BLaER1 treated with 17β-estradiol and CSF1 and Interleukin-3, amounts not matched to agents 10 nM and 100 nM (cell line): ENCODE measurements around the gene SOX1.

Experiments used
- H3K27ac ChIP-seq, 11 experiments: shearing (Covaris generic); formaldehyde crosslinking; 2 replicates each; pipeline ENCODE4 v1.8.1; 2022
- H3K27me3 ChIP-seq, 11 experiments: shearing (Covaris generic); formaldehyde crosslinking; 2 replicates each; pipeline ENCODE4 v1.8.1; 2022
- H3K36me3 ChIP-seq, 11 experiments: shearing (Covaris generic); formaldehyde crosslinking; 2 replicates each; pipeline ENCODE4 v1.8.1; 2022
- H3K4me1 ChIP-seq, 10 experiments: shearing (Covaris generic); formaldehyde crosslinking; 2 replicates each; pipeline ENCODE4 v1.8.1; 2022
- H3K4me2 ChIP-seq, 11 experiments: shearing (Covaris generic); formaldehyde crosslinking; 2 replicates each; pipeline ENCODE4 v1.8.1; 2022
- H3K4me3 ChIP-seq, 10 experiments: shearing (Covaris generic); formaldehyde crosslinking; 2 replicates each; pipeline ENCODE4 v1.8.1; 2022
- H3K9ac ChIP-seq, 11 experiments: shearing (Covaris generic); formaldehyde crosslinking; 2 replicates each; pipeline ENCODE4 v1.8.1; 2022
- H3K9me3 ChIP-seq, 11 experiments: shearing (Covaris generic); formaldehyde crosslinking; replicated peaks in 1 of 11; 2 replicates each; pipeline ENCODE4 v1.8.1; 2022
- H4K20me1 ChIP-seq, 11 experiments: shearing (Covaris generic); formaldehyde crosslinking; 2 replicates each; pipeline ENCODE4 v1.8.1; 2022
- Cebpa-rat ChIP-seq, 11 experiments: shearing (Covaris generic); IDR thresholded peaks; 2 replicates each; pipeline ENCODE4 v1.8.1; 2022

The SOX1 gene

DNA sequence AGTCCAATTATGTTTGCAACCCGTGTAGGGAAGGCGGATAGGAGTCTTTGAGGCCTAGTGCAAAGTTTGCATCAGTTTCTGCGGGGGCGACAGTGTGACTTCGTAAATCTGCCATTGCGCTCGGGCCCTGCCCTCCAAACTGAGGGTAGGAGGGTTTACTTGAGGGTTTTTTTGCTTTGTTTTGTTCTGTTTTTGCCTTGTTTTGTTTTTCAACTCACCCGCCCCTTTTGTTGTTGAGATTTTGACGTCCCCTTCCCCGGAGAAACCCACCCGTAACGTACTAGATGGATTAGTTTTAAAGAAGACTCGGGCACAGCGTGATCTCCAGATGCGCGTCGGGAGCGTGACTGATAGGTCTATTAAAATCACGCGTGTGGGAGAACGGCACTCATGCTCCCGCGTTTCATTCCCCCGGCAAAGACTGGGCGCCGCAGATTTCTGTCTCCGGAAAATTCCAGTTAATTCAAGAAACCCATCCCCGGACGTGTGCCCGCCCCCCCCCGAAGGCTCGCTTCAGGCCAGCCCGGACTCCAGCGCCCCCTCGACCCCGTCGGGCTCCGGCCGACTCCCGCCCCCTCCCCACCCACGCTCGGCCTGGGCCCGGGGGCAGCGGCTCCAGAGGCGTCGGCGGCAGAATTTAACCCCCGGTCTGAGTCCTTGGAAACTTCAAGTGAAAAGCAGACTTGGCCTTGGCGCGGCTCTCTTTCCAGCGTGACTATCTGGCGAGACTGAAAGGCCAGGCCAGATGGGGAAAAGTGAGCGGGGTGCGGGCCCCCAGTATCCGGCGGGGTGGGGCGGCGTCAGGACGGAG is 5.0 kb downstream of the SOX1 start:
- H3K4me3 ChIP-seq, result peak overlapping the region in 8 of 10 experiments; percentile 29 to 59 (median 39); a peak in 12 of 20 replicates
- H3K4me2 ChIP-seq, result peak overlapping the region; percentile 53 to 86 (median 72); a peak in 19 of 22 replicates
- no peak overlapping the region for H3K27ac ChIP-seq
- H3K36me3 ChIP-seq, result no peaks in the 10 kb centered on the region
- H3K4me1 ChIP-seq, result peaks cover 6 to 17% (median 9%) of the 10 kb centered on the region in 10 experiments; a peak in 13 of 20 replicates
- peaks cover 19 to 29% (median 21%) of the 10 kb centered on the region in 11 experiments for H3K9me3 ChIP-seq
- peaks cover 99 to 100% (median 100%) of the 10 kb centered on the region in 11 experiments for H3K27me3 ChIP-seq
- H3K9ac ChIP-seq, result no peak overlapping the region
- TF ChIP-seq Cebpa-rat (IDR thresholded peaks at IDR 0.05), result no peak
- H4K20me1 ChIP-seq, result peaks cover 0 to 90% (median 75%) of the 10 kb centered on the region in 11 experiments; a peak in 18 of 22 replicates

DNA sequence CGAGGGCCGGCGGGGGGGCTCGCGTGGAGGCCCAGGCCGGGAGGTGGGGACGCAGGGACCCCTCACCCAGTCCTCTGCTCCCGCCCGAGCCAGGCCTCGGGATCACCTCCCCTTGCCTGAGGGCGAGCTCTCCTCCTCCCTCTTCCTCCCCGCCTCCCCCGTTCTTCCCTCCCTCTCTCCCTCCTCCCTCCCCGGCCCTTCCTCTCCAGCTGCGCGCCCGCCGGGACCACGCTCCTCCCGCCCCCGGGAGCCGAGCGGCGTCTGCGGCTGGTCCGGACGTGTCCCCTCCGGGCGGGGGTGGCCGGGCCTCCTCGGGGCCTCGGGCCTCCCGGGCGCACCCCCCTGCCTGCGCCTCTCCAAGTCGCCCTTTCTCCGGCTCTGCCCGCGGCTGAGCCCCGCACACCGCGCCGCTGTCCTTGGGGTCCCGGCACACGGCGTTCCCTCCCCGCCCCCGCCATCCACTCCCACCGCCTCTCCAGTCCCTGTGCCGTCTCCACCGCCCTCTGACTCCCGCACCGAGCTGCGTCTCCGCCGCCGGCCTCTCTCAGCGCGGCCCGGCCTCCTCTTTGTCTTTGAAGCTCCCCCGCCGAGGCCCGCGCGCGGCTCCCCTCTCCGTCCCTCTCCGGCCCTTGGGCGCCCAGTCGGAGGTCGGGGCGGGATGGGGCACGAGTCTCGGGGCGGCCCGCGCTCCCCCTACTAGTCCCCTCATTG is 5.7 kb downstream of the SOX1 start:
- Histone ChIP-seq H3K27me3 (peaks cover 97 to 100% (median 98%) of the 10 kb centered on the region in 11 experiments), H3K9me3 (peaks cover 15 to 23% (median 17%) of the 10 kb centered on the region in 11 experiments), H3K27ac (no peak overlapping the region), H3K4me1 (peaks cover 6 to 17% (median 9%) of the 10 kb centered on the region in 10 experiments; a peak in 13 of 20 replicates), H3K9ac (no peak overlapping the region), H3K4me3 (peak overlapping the region in 9 of 10 experiments; percentile 29 to 59 (median 39); a peak in 17 of 20 replicates), H4K20me1 (peaks cover 0 to 93% (median 76%) of the 10 kb centered on the region in 11 experiments; a peak in 18 of 22 replicates), H3K4me2 (peak overlapping the region; percentile 53 to 86 (median 72)), H3K36me3 (no peaks in the 10 kb centered on the region)
- TF ChIP-seq Cebpa-rat (IDR thresholded peaks at IDR 0.05), result no peak

DNA sequence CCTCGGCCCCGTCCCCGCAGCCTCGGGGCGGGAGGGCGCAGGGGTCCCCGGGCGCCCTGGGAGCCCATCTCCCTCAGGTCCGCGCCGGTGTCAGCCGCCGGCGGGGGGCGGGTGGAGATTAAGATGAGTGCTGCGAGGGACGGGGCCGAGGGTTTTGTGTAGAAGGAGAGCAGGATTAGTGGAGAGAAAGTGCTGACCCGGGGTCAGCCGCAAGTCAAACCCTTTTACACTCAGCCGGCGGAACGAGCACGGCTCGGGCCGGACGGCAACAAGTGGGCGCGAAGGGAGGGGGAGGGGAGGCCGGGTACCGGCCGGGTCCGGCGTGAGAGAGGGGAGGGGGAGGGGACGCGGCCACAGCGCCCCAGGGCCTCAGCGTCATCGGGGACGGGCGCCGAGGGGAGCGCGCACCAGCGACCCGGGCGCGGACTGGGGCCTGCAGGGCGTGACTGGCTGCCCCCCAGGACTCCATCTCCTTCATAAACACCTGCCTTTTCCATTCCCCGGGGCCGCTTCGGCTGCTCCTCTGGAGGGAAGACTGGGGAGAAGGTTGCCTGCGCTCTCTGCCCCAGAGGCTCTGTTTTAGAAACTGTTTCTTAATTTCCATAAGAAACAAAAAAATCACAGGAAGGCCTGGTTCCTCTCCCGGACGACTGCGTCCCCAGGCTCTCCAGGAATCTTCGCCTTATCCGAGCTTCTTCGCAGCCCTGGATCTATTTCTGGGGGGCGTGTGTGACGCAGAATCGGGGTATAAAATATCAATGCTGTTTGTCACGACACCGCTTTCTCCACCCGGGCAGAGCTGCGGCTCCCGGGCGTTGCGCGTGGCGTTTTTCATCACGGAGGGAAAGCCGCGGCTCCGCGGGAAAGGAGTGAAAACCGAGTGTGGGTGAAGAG is 6.5 kb downstream of the SOX1 start:
- Histone ChIP-seq H3K4me1 (peaks cover 6 to 17% (median 9%) of the 10 kb centered on the region in 10 experiments; a peak in 13 of 20 replicates), H3K27ac (no peak overlapping the region), H3K9me3 (peaks cover 7 to 15% (median 9%) of the 10 kb centered on the region in 11 experiments), H3K36me3 (no peaks in the 10 kb centered on the region), H3K9ac (no peak overlapping the region), H3K4me2 (peak overlapping the region; percentile 53 to 86 (median 72); a peak in 20 of 22 replicates), H3K27me3 (peaks cover 97 to 100% (median 98%) of the 10 kb centered on the region in 11 experiments), H4K20me1 (peaks cover 0 to 93% (median 76%) of the 10 kb centered on the region in 11 experiments; a peak in 18 of 22 replicates), H3K4me3 (peak overlapping the region in 7 of 10 experiments; percentile 29 to 59 (median 42); a peak in 11 of 20 replicates)
- TF ChIP-seq Cebpa-rat (IDR thresholded peaks at IDR 0.05), result no peak

DNA sequence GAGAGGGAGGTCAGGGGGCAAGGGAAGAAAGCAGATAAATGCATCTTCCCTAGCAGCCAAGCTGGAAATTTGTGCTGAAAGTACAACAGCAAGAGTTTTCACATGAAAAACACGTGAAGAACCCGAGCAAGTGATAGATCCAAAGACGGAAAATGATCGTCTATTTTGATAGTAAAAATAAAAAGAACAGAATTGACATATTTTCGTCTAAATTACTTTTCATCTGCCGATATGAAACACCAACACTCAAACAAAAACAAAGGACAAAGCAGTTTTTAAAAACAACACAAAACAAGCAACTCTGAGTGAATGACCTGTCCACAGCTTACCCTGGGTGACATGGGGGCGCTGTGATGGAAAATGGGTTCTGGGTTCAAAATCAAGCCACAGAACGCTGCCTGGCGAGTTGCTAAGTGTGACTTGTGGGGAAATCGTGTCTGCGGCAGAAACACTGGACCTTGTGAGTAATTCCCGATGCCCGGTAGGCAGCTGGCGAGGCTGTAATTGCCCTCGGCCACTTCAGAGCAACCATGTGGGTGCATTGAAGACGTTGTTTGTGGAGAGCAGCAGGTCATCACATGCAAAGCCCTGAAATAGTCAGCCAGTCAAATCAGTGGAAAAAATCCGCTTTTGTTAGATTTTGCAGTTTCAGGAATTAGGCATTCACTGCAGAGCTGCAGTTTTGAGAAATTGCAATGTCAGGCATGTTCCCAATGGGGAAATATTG is 7.4 kb downstream of the SOX1 start:
- Histone ChIP-seq H3K36me3 (no peaks in the 10 kb centered on the region), H3K4me2 (peak overlapping the region in 2 of 11 experiments; percentile 81 to 86; a peak in 3 of 22 replicates), H3K27ac (no peak overlapping the region), H3K4me1 (peaks cover 6 to 17% (median 9%) of the 10 kb centered on the region in 10 experiments; a peak in 13 of 20 replicates), H3K27me3 (peaks cover 97 to 100% (median 98%) of the 10 kb centered on the region in 11 experiments), H3K4me3 (peak overlapping the region in 1 of 10 experiments; percentile 59; a peak in 1 of 20 replicates), H3K9me3 (peaks cover 0 to 7% (median under 1%) of the 10 kb centered on the region in 11 experiments; a peak in 13 of 22 replicates), H3K9ac (no peak overlapping the region), H4K20me1 (peaks cover 0 to 85% (median 68%) of the 10 kb centered on the region in 11 experiments; a peak in 18 of 22 replicates)
- no peak for TF ChIP-seq Cebpa-rat (IDR thresholded peaks at IDR 0.05)

DNA sequence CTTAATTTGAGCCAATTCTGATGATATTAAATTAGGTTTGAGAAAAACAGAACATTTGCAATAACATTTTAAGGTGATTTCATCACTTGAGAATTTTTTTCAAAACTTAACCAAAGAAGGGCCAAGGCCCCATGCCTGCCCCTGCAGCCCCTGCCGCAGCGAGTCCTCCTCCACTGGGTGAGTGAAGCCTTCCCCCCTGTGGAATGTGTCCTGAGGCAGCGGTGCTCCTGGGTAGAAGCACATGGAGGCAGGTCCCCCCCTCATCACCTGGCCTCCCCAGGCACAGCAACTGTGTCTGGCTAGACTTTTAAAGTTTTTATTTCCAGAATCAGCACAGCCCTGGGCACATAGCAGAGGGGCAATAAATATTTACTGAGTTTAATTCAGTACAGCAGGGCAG is 10.8 kb downstream of the SOX1 start:
- Histone ChIP-seq H3K36me3 (no peaks in the 10 kb centered on the region), H4K20me1 (peaks cover 0 to 53% (median 36%) of the 10 kb centered on the region in 11 experiments; a peak in 18 of 22 replicates), H3K4me1 (peaks cover 3 to 11% (median 5%) of the 10 kb centered on the region in 10 experiments; a peak in 13 of 20 replicates), H3K9ac (no peak overlapping the region), H3K27me3 (peaks cover 67 to 82% (median 74%) of the 10 kb centered on the region in 11 experiments), H3K9me3 (peaks cover 2 to 8% (median 6%) of the 10 kb centered on the region in 11 experiments; a peak in 18 of 22 replicates), H3K4me2 (no peak overlapping the region), H3K4me3 (no peak overlapping the region), H3K27ac (no peak overlapping the region)
- no peak for TF ChIP-seq Cebpa-rat (IDR thresholded peaks at IDR 0.05)

DNA sequence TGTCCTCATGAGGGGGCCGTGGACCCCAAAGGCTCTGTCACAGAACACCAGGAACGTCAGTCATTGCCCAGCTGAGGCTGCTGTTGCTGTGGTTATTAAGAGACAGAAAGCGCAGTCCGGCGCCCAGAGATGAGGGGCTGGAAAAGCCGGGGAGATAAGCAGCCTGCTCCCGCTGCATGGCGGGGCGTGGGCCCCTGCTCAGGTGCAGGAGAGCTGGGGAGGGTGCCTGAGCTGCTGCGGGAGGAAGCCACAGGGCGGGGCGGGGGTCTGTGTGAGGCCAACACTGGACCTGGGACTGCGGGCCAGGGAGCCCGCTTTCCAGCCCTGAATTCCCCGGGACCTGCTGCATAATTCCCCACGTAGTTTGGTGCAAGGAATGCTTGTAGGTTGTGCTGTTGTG is 11.3 kb downstream of the SOX1 start:
- Histone ChIP-seq H3K36me3 (no peaks in the 10 kb centered on the region), H4K20me1 (peaks cover 0 to 48% (median 31%) of the 10 kb centered on the region in 11 experiments; a peak in 18 of 22 replicates), H3K4me2 (no peak overlapping the region), H3K4me1 (peaks cover 0 to 6% (median under 1%) of the 10 kb centered on the region in 10 experiments; a peak in 6 of 20 replicates), H3K27me3 (peaks cover 62 to 77% (median 69%) of the 10 kb centered on the region in 11 experiments), H3K9me3 (peaks cover 7 to 13% (median 11%) of the 10 kb centered on the region in 11 experiments), H3K27ac (no peak overlapping the region), H3K9ac (no peak overlapping the region), H3K4me3 (no peak overlapping the region)
- no peak for TF ChIP-seq Cebpa-rat (IDR thresholded peaks at IDR 0.05)

DNA sequence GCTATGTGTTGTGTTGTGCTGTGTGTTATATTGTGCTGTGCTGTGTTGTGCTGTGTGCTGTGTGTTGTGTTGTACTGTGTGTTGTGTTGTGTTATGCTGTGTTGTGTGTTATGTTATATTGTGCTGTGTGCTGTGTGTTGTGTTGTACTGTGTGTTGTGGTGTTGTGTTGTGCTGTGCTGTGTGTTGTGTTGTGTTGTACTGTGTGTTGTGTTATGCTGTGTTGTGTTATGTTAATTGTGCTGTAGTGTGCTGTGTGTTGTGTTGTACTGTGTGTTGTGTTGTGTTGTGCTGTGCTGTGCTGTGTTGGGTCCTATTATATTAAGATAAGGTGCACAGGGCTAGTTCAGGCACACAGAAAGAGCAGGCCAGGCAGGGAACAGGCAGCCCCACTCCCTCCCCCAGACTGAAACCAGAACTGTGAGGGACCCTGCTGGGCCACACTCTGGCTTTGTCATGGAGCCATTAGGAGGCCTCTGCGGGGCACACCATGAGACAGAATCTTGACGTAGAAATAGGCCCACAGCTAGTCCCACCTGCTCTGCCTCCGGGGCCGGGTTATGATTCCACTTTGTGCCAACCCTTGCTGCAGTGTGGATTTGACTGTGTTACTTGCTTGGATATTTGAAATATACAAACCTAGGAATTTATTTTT is 12.1 kb downstream of the SOX1 start:
- H3K36me3 ChIP-seq, result no peaks in the 10 kb centered on the region
- H3K4me3 ChIP-seq, result no peak overlapping the region
- no peak overlapping the region for H3K4me2 ChIP-seq
- TF ChIP-seq Cebpa-rat (IDR thresholded peaks at IDR 0.05), result no peak
- no peaks in the 10 kb centered on the region; a peak in 1 of 20 replicates for H3K4me1 ChIP-seq
- H3K9ac ChIP-seq, result no peak overlapping the region
- H3K9me3 ChIP-seq, result peaks cover 15 to 21% (median 19%) of the 10 kb centered on the region in 11 experiments
- peaks cover 55 to 69% (median 61%) of the 10 kb centered on the region in 11 experiments for H3K27me3 ChIP-seq
- peaks cover 0 to 40% (median 23%) of the 10 kb centered on the region in 11 experiments; a peak in 18 of 22 replicates for H4K20me1 ChIP-seq
- no peak overlapping the region for H3K27ac ChIP-seq
